H1 (cell line): ENCODE measurements around the gene PPP2R3A. TPM values are rescaled to one million over a fixed set of nuclear protein-coding genes. Genes with fewer than 3 reads are reported as not detected.

ENCODE experiments used
- CTCF ChIA-PET: fragments of 300-600 bp; sonication (Branson Sonifier 250); formaldehyde crosslinking; loops from one replicate; lab custom pipeline; 2021; ENCODE audit not compliant: partially characterized antibody; lab: Charles Lee
- POLR2A ChIA-PET: fragments of 300-600 bp; sonication (Branson Sonifier 250); formaldehyde crosslinking; loops from one replicate; lab custom pipeline; 2021; ENCODE audit warnings: inconsistent platforms; ENCODE audit not compliant: partially characterized antibody; lab: Charles Lee
- DNase-seq, 2 experiments: peaks; one replicate each; pipeline versions ENCODE4 v3.0.0 to v3.0.0-alpha.2; 2010 to 2022; ENCODE audit warnings: low spot score in 2 of 2, low read depth in 1 of 2, mixed read lengths in 1 of 2
- FAIRE-seq: peaks from 2 replicates; lab custom pipeline; 2011; peaks lifted over from hg19 to GRCh38; lab: Jason Lieb, UNC
- H2AFZ ChIP-seq: 2 replicates; pipeline ENCODE4 v1.8.1; 2012; ENCODE audit warnings: low read length, inconsistent platforms
- H2AK5ac ChIP-seq: 2 replicates; pipeline ENCODE4 v1.6.1; 2013; ENCODE audit warnings: low read depth, low read length
- H2BK120ac ChIP-seq: replicated peaks from 2 replicates; pipeline ENCODE3; 2013; ENCODE audit warnings: low read depth, low read length, inconsistent platforms
- H2BK12ac ChIP-seq: 2 replicates; pipeline ENCODE4 v1.6.1; 2013; ENCODE audit warnings: low read depth, low read length
- H2BK15ac ChIP-seq: 2 replicates; pipeline ENCODE4 v1.6.1; 2013; ENCODE audit warnings: low read length
- H2BK20ac ChIP-seq: 2 replicates; pipeline ENCODE4 v1.6.1; 2013; ENCODE audit warnings: low read length
- H2BK5ac ChIP-seq: 2 replicates; pipeline ENCODE4 v1.6.1; 2013; ENCODE audit warnings: low read depth, low read length
- H3K14ac ChIP-seq: 2 replicates; pipeline ENCODE4 v1.6.1; 2013; ENCODE audit warnings: inconsistent platforms; ENCODE audit not compliant: insufficient read length
- H3K18ac ChIP-seq: 2 replicates; pipeline ENCODE4 v1.6.1; 2013; ENCODE audit warnings: low read length; ENCODE audit errors: extremely low read depth
- H3K23ac ChIP-seq: 2 replicates; pipeline ENCODE4 v1.6.1; 2013; ENCODE audit warnings: inconsistent platforms; ENCODE audit not compliant: insufficient read length
- H3K23me2 ChIP-seq: 2 replicates; pipeline ENCODE4 v1.6.1; 2013; ENCODE audit warnings: low read depth, low read length
- H3K27ac ChIP-seq: 2 replicates; pipeline ENCODE4 v1.6.1; 2011; ENCODE audit warnings: low read depth, low read length, inconsistent platforms
- H3K27me3 ChIP-seq, 4 experiments: replicated peaks in 1 of 4; 1 replicate in 1 of 4; 2 replicates in 3 of 4; pipeline versions ENCODE4 v1.6.1 to v1.8.1; 2011 to 2013; ENCODE audit warnings: low read length in 3 of 4, mild to moderate bottlenecking in 3 of 4, inconsistent platforms in 2 of 4, mixed read lengths in 2 of 4, moderate library complexity in 1 of 4; ENCODE audit not compliant: control insufficient read depth in 3 of 4, insufficient read depth in 3 of 4; ENCODE audit errors: extremely low read depth in 1 of 4
- H3K36me3 ChIP-seq, 4 experiments: 2 replicates each; pipeline versions ENCODE4 v1.6.1 to v1.8.1; 2011 to 2013; ENCODE audit warnings: mild to moderate bottlenecking in 4 of 4, low read length in 3 of 4, moderate library complexity in 2 of 4, control low read depth in 1 of 4, inconsistent platforms in 1 of 4; ENCODE audit not compliant: insufficient read depth in 4 of 4, control insufficient read depth in 2 of 4
- H3K4ac ChIP-seq: replicated peaks from 2 replicates; pipeline ENCODE3; 2013; ENCODE audit warnings: low read length, low read depth, mixed read lengths, inconsistent platforms; ENCODE audit not compliant: insufficient read length
- H3K4me1 ChIP-seq, 4 experiments: replicated peaks in 1 of 4; 1 replicate in 1 of 4; 2 replicates in 3 of 4; pipeline versions ENCODE4 v1.6.1 to v1.8.1; 2011 to 2013; ENCODE audit warnings: low read length in 3 of 4, inconsistent platforms in 2 of 4, mixed read lengths in 1 of 4; ENCODE audit not compliant: insufficient read depth in 4 of 4, control insufficient read depth in 3 of 4
- H3K4me2 ChIP-seq, 2 experiments: 2 replicates each; pipeline versions ENCODE4 v1.6.1 to v1.8.1; 2011 to 2013; ENCODE audit warnings: low read depth in 2 of 2, low read length in 2 of 2, control low read depth in 1 of 2, inconsistent platforms in 1 of 2, mild to moderate bottlenecking in 1 of 2; ENCODE audit not compliant: insufficient read depth in 1 of 2
- H3K4me3 ChIP-seq, 4 experiments: fragments of 200-600, 300-600 bp in 1 of 4; sonication (generic), shearing (Covaris generic), sonication (Bioruptor Twin) in 1 of 4; 2 replicates each; pipeline versions ENCODE4 v1.5.1 to v1.8.1; 2011 to 2016; ENCODE audit warnings: low read length in 4 of 4, low read depth in 3 of 4, control low read depth in 2 of 4, inconsistent platforms in 2 of 4, mild to moderate bottlenecking in 2 of 4, mixed read lengths in 1 of 4, moderate library complexity in 1 of 4; ENCODE audit not compliant: insufficient read depth in 2 of 4; ENCODE audit errors: extremely low read depth in 1 of 4
- H3K56ac ChIP-seq: replicated peaks from 2 replicates; pipeline ENCODE3; 2013; ENCODE audit warnings: low read depth, mild to moderate bottlenecking, mixed read lengths, low read length, inconsistent platforms; ENCODE audit not compliant: insufficient read length
- H3K79me1 ChIP-seq: 2 replicates; pipeline ENCODE4 v1.6.1; 2013; ENCODE audit warnings: low read depth, low read length, control low read depth
- H3K79me2 ChIP-seq, 2 experiments: 2 replicates each; pipeline versions ENCODE4 v1.6.1 to v1.8.1; 2012 to 2013; ENCODE audit warnings: low read length in 2 of 2, mild to moderate bottlenecking in 2 of 2, inconsistent platforms in 1 of 2; ENCODE audit not compliant: insufficient read depth in 2 of 2, control insufficient read depth in 1 of 2
- H3K9ac ChIP-seq, 4 experiments: replicated peaks in 1 of 4; 1 replicate in 1 of 4; 2 replicates in 3 of 4; pipeline versions ENCODE4 v1.6.1 to v1.8.1; 2011 to 2013; ENCODE audit warnings: low read depth in 3 of 4, low read length in 3 of 4, control low read depth in 2 of 4, mild to moderate bottlenecking in 2 of 4, moderate library complexity in 2 of 4, inconsistent platforms in 1 of 4; ENCODE audit errors: extremely low read depth in 1 of 4
- H3K9me3 ChIP-seq, 2 experiments: 2 replicates each; pipeline versions ENCODE4 v1.6.1 to v1.8.1; 2012 to 2013; ENCODE audit warnings: mild to moderate bottlenecking in 2 of 2, moderate library complexity in 2 of 2, control low read depth in 1 of 2, inconsistent platforms in 1 of 2, low read depth in 1 of 2, low read length in 1 of 2, mixed read lengths in 1 of 2; ENCODE audit not compliant: insufficient read depth in 2 of 2
- H4K20me1 ChIP-seq, 2 experiments: replicated peaks in 1 of 2; 2 replicates each; pipeline versions ENCODE3 to v1.8.1; 2011 to 2013; ENCODE audit warnings: inconsistent platforms in 2 of 2, low read length in 2 of 2, mild to moderate bottlenecking in 1 of 2; ENCODE audit not compliant: insufficient read depth in 2 of 2, control insufficient read depth in 1 of 2
- H4K5ac ChIP-seq: 2 replicates; pipeline ENCODE4 v1.6.1; 2013; ENCODE audit warnings: low read length, low read depth, mixed read lengths, inconsistent platforms; ENCODE audit not compliant: insufficient read length
- H4K8ac ChIP-seq: 2 replicates; pipeline ENCODE4 v1.8.0; 2013; ENCODE audit warnings: mild to moderate bottlenecking, moderate library complexity, low read length, inconsistent platforms; ENCODE audit not compliant: insufficient read depth; ENCODE audit errors: extremely low read depth
- H4K91ac ChIP-seq: replicated peaks from 2 replicates; pipeline ENCODE3; 2013; ENCODE audit warnings: low read length, mixed read lengths, inconsistent platforms; ENCODE audit not compliant: insufficient read length
- RAD21 ChIP-seq, 2 experiments: IDR thresholded peaks in 1 of 2; conservative IDR thresholded peaks in 1 of 2; 2 replicates each; pipeline ENCODE4 v1.6.1; 2011; ENCODE audit warnings: low read depth in 2 of 2, low read length in 2 of 2, improper control_type of control experiment in 1 of 2, inconsistent platforms in 1 of 2, mild to moderate bottlenecking in 1 of 2, moderate library complexity in 1 of 2
- SP1 ChIP-seq: IDR thresholded peaks from 2 replicates; pipeline ENCODE4 v1.6.1; 2011; ENCODE audit warnings: low read depth, low read length
- WGBS, 2 experiments: shearing (Covaris generic) in 1 of 2; methylation state at CpG; one replicate each; pipeline versions ENCODE4 v1.1.6 to v1.1.7; 2013 to 2015; ENCODE audit warnings: low lambda C conversion rate in 2 of 2, mixed read lengths in 2 of 2, inconsistent platforms in 1 of 2, low coverage in 1 of 2, missing lambda C conversion rate in 1 of 2; ENCODE audit not compliant: insufficient replicate concordance in 2 of 2, insufficient coverage in 1 of 2, insufficient read length in 1 of 2; ENCODE audit errors: extremely low coverage in 1 of 2, missing lambda C conversion rate in 1 of 2; 5-methylcytosine and 5-hydroxymethylcytosine counted together
- polyA plus RNA-seq, 7 experiments: library from polyadenylated mRNA; depleted of rRNA in 3 of 7; stranded (reverse) in 5 of 7; unstranded in 2 of 7; fragments of >200 nt in 5 of 7; fragments of 200-250 nt in 2 of 7; gene quantifications; 1 replicate in 5 of 7; 2 replicates in 1 of 7; 4 replicates in 1 of 7; pipeline versions ENCODE4 v1.2.1 to v1.2.3, GENCODE V29; 2011 to 2013; ENCODE audit warnings: missing spikeins in 2 of 7, mixed read lengths in 2 of 7
- total RNA-seq: library from RNA; stranded (reverse); fragmentation: NEBNext Ultra II Directional; extraction: Animal tissue kit (Norgen Biotek cat#: 25700); gene quantifications from 2 replicates; pipeline ENCODE4 v1.2.1, GENCODE V29; 2021
- TF ChIP-seq, protein P1 (sequence below): IDR thresholded peaks from 2 replicates; pipeline ENCODE4 v1.6.1; 2011; ENCODE audit warnings: low read length, improper control_type of control experiment

PPP2R3A gene
- total and polyA plus RNA-seq, 2 of the 8 experiments (the other 6 are each of a cell fraction or from before 2014, with no cell fraction given): 4.1 to 15.2 TPM

DNA sequence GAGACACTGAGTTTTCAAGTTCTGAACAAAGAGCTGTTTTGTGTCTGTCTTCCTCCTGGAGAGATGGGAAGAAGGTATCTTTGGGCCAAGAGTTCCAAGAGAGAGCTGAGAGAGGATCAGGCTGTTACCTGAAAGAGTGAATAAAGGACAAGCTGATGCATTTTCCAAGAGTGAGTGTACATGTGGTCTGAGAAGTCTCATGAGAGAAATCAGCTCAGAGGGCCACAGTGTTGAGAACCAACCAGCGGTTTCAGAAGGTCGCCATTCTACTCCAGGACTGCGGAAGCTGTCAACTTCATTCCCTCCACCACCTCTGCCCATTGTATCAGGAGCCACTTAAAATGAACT, 42.7 kb upstream of the PPP2R3A start:
- Histone ChIP-seq H3K4me1 (peaks cover 0 to 2% (median 0%) of the 10 kb centered on the region in 4 experiments; a peak in 1 of 7 replicates), H4K8ac (no peak overlapping the region), H3K14ac (no peak overlapping the region), H3K4ac (no peak overlapping the region), H2BK12ac (no peak overlapping the region), H2BK15ac (no peak overlapping the region), H3K9me3 (no peaks in the 10 kb centered on the region), H3K36me3 (no peaks in the 10 kb centered on the region), H3K27me3 (no peaks in the 10 kb centered on the region), H2BK5ac (no peak overlapping the region), H2AFZ (peak overlapping the region; percentile 42; the same call in 1 of the 2 replicates), H3K4me2 (no peak overlapping the region), H3K79me2 (no peaks in the 10 kb centered on the region), H3K23ac (no peak overlapping the region), H3K18ac (no peak overlapping the region), H3K27ac (no peak overlapping the region), H2AK5ac (no peak overlapping the region), H2BK120ac (no peak overlapping the region), H2BK20ac (no peak overlapping the region), H3K23me2 (no peaks in the 10 kb centered on the region), H4K91ac (no peak overlapping the region), H3K4me3 (no peak overlapping the region), H3K79me1 (no peaks in the 10 kb centered on the region), H3K9ac (no peak overlapping the region), H4K5ac (no peak overlapping the region), H3K56ac (no peak overlapping the region), H4K20me1 (no peaks in the 10 kb centered on the region)
- CTCF ChIA-PET: interaction anchor here (2.0 to 11.1 kb wide), 2 partner anchors 17 to 120 kb away, joined by 12 to 125 read pairs; no protein-coding TSS in a partner anchor
- DNase-seq (no peak), FAIRE-seq (no peak)
- POLR2A ChIA-PET: interaction anchor here (1.6 kb wide), 1 partner anchor 114 kb away, joined by 4 read pairs; no protein-coding TSS in a partner anchor
- WGBS, 2 experiments: 100% methylated on average over 3 of the region's 3 CpGs; no CpG with 5 or more reads in 1 of the 2 experiments
- TF ChIP-seq RAD21 (IDR thresholded peaks at IDR 0.05 in 1 of 2, conservative IDR thresholded peaks at IDR 0.05 in 1 of 2; ENCODE audit: low read depth in 2 of 2, low read length in 2 of 2) (no peak), SP1 (no peak)
- TF ChIP-seq, protein P1, sequence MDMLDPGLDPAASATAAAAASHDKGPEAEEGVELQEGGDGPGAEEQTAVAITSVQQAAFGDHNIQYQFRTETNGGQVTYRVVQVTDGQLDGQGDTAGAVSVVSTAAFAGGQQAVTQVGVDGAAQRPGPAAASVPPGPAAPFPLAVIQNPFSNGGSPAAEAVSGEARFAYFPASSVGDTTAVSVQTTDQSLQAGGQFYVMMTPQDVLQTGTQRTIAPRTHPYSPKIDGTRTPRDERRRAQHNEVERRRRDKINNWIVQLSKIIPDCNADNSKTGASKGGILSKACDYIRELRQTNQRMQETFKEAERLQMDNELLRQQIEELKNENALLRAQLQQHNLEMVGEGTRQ: no peak
